Lung (tissue), 12 donors: Measurements from ENCODE around the gene KRT25. TPM values are rescaled to one million over a fixed set of nuclear protein-coding genes. Genes with fewer than 3 reads are reported as not detected.

Experiments used
- ATAC-seq: fragments of 200-7000 bp; cut with Tn5 transposase; one replicate; pipeline ENCODE4 v1.9.1; 2020; ENCODE audit warnings: moderate number of reproducible peaks; ENCODE audit not compliant: insufficient read depth, low FRiP score
- DNase-seq, 3 donors: peaks; one replicate each; pipeline ENCODE4 v3.0.0-alpha.2; 2013 to 2017
- H3K27ac ChIP-seq, 2 donors: one replicate each; pipeline ENCODE4 v1.5.1; 2013; ENCODE audit warnings: mild to moderate bottlenecking in 2 of 2, moderate library complexity in 2 of 2, control low read depth in 1 of 2, inconsistent platforms in 1 of 2, low read depth in 1 of 2, low read length in 1 of 2
- H3K27me3 ChIP-seq, 3 donors: one replicate each; pipeline ENCODE4 v1.5.1; 2013; ENCODE audit warnings: low read length in 2 of 3; ENCODE audit not compliant: control insufficient read depth in 3 of 3, insufficient read depth in 3 of 3
- H3K36me3 ChIP-seq, 4 donors: one replicate each; pipeline ENCODE4 v1.5.1; 2013; ENCODE audit warnings: low read length in 4 of 4, mild to moderate bottlenecking in 1 of 4, moderate library complexity in 1 of 4; ENCODE audit not compliant: control insufficient read depth in 4 of 4, insufficient read depth in 4 of 4
- H3K4me1 ChIP-seq, 5 donors: one replicate each; pipeline ENCODE4 v1.5.1; 2013; ENCODE audit warnings: low read length in 5 of 5, mild to moderate bottlenecking in 2 of 5, moderate library complexity in 1 of 5; ENCODE audit not compliant: control insufficient read depth in 5 of 5, insufficient read depth in 5 of 5
- H3K4me3 ChIP-seq: one replicate; pipeline ENCODE4 v1.5.1; 2013; ENCODE audit warnings: mild to moderate bottlenecking, control low read depth, moderate library complexity
- H3K9ac ChIP-seq, 2 donors: one replicate each; pipeline ENCODE4 v1.5.1; 2013; ENCODE audit warnings: low read length in 2 of 2, control low read depth in 1 of 2; ENCODE audit not compliant: insufficient read depth in 1 of 2
- H3K9me3 ChIP-seq, 4 donors: one replicate each; pipeline ENCODE4 v1.5.1; 2013; ENCODE audit warnings: low read length in 3 of 4, mild to moderate bottlenecking in 1 of 4, moderate library complexity in 1 of 4; ENCODE audit not compliant: control insufficient read depth in 4 of 4, insufficient read depth in 3 of 4
- WGBS, 2 donors: extraction: QIAGEN DNeasy Blood & Tissue Kit; methylation state at CpG; one replicate each; pipeline ENCODE4 v1.1.7; 2013; 5-methylcytosine and 5-hydroxymethylcytosine counted together
- polyA plus RNA-seq, 2 donors: library from polyadenylated mRNA; stranded (reverse); fragments of 200-250 nt; gene quantifications; one replicate each; pipeline ENCODE4 v1.2.1, GENCODE V29; 2013
- total RNA-seq, 2 donors: library from RNA; depleted of rRNA in 1 of 2; stranded (reverse); fragments of >200 nt in 1 of 2; gene quantifications; one replicate each; pipeline ENCODE4 v1.2.1, GENCODE V29; 2014 to 2021
- TF ChIP-seq, protein P1 (sequence below): IDR thresholded peaks from 2 replicates; pipeline ENCODE4 v1.5.1; 2012; ENCODE audit warnings: mild to moderate bottlenecking; ENCODE audit errors: control extremely low read depth, extremely low read depth
- donor health status: control.
- donor health status: control.
- donor health status: Bipolar disorder and iron deficiency.
- donor health status: healthy.
- donor health status: DM: yes; HTN: yes; CAD: no.

The KRT25 gene
- total and polyA plus RNA-seq, 4 donors, result not detected

- peaks cover 0 to 3% (median 2%) of the 10 kb centered on the region in 3 donors for H3K27me3 ChIP-seq
- H3K4me1 ChIP-seq, result peaks cover 0 to 12% (median 5%) of the 10 kb centered on the region in 5 donors
- no peak overlapping the region for H3K9ac ChIP-seq
- TF ChIP-seq, protein P1, sequence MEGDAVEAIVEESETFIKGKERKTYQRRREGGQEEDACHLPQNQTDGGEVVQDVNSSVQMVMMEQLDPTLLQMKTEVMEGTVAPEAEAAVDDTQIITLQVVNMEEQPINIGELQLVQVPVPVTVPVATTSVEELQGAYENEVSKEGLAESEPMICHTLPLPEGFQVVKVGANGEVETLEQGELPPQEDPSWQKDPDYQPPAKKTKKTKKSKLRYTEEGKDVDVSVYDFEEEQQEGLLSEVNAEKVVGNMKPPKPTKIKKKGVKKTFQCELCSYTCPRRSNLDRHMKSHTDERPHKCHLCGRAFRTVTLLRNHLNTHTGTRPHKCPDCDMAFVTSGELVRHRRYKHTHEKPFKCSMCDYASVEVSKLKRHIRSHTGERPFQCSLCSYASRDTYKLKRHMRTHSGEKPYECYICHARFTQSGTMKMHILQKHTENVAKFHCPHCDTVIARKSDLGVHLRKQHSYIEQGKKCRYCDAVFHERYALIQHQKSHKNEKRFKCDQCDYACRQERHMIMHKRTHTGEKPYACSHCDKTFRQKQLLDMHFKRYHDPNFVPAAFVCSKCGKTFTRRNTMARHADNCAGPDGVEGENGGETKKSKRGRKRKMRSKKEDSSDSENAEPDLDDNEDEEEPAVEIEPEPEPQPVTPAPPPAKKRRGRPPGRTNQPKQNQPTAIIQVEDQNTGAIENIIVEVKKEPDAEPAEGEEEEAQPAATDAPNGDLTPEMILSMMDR, result no peak
- WGBS, 2 donors, result 77 to 88% methylated on average over 3 of the region's 3 CpGs
- DNase-seq (peak in 1 of 3 donors; percentile 24), ATAC-seq (no peak)
- no peaks in the 10 kb centered on the region for H3K36me3 ChIP-seq
- H3K4me3 ChIP-seq, result no peak overlapping the region
- no peak overlapping the region for H3K27ac ChIP-seq
- no peaks in the 10 kb centered on the region for H3K9me3 ChIP-seq
Measured at GRCh38 chr17:40702271-40702670, 52.9 kb downstream of the KRT25 start.

DNA sequence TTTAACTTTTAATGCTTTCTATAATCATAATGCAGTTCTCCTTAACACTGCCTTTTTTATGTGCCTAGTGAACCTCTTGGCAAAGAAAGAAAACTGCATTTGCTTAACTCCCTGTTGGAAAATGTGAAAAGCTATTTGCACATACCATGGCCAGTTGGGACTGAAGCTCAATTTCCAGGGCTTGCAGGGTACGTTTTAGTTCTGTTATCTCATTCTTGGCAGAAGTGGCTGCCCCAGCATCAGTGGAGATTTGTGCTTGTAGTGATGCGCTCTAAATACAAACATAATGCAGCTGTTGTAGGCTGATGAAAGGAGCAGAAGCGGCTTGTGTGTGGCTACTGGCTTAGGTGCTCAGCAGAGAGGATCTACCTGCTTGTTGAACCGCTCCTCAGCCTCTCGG is 55.3 kb downstream of the KRT25 start:
- DNase-seq (peak; percentile 17 to 68 (median 44)), ATAC-seq (no peak)
- Histone ChIP-seq H3K9ac (no peak overlapping the region), H3K36me3 (no peaks in the 10 kb centered on the region), H3K9me3 (no peaks in the 10 kb centered on the region), H3K27me3 (peaks cover 0 to 3% (median 2%) of the 10 kb centered on the region in 3 donors), H3K4me3 (no peak overlapping the region), H3K4me1 (peaks cover 0 to 15% (median 9%) of the 10 kb centered on the region in 5 donors), H3K27ac (no peak overlapping the region)
- 59 to 73% methylated on average over 5 of the region's 5 CpGs for WGBS, 2 donors
- TF ChIP-seq, protein P1, result no peak

GRCh38 chr17:40699371-40699770 is 55.8 kb downstream of the KRT25 start:
- no peak for ATAC-seq
- WGBS, 2 donors, result 65 to 76% methylated on average over 9 of the region's 9 CpGs
- H3K27me3 ChIP-seq, result peaks cover 0 to 3% (median 0%) of the 10 kb centered on the region in 3 donors
- H3K9me3 ChIP-seq, result no peaks in the 10 kb centered on the region
- no peak overlapping the region for H3K27ac ChIP-seq
- H3K4me1 ChIP-seq, result peaks cover 0 to 15% (median 9%) of the 10 kb centered on the region in 5 donors
- TF ChIP-seq, protein P1, result no peak
- H3K4me3 ChIP-seq, result no peak overlapping the region
- no peak overlapping the region for H3K9ac ChIP-seq
- H3K36me3 ChIP-seq, result no peaks in the 10 kb centered on the region
- DNase-seq, result peak in 1 of 3 donors; percentile 17

Other genes starting within 250 kb of the KRT25 start
- 1 to 10 TPM; 1.8 to 4.0 TPM for gene CCR7, start 189.9 kb downstream of the KRT25 start, total RNA-seq
- gene CCR7, start 189.9 kb downstream of the KRT25 start, polyA plus RNA-seq, result 1 to 10 TPM; 2.1 to 5.9 TPM
- gene SMARCE1, start 107.5 kb downstream of the KRT25 start, total RNA-seq, result 100 to 1,000 TPM in 1 of 2 donors, 10 to 100 TPM in 1; 76.4 to 137 TPM
- gene SMARCE1, start 107.5 kb downstream of the KRT25 start, polyA plus RNA-seq, result 10 to 100 TPM; 55.2 to 58.1 TPM
- gene KRT222, start 90.2 kb downstream of the KRT25 start, total RNA-seq, result under 1 TPM in 1 of 2 donors, not detected in 1; 0.18 TPM
- under 1 TPM; 0.10 to 0.26 TPM for gene KRT222, start 90.2 kb downstream of the KRT25 start, polyA plus RNA-seq
- gene KRT24, start 51.6 kb downstream of the KRT25 start, total RNA-seq, result not detected
- under 1 TPM; 0.05 to 0.08 TPM for gene KRT24, start 51.6 kb downstream of the KRT25 start, polyA plus RNA-seq
- gene KRT26, start 16.9 kb upstream of the KRT25 start, total RNA-seq, result not detected
- not detected for gene KRT26, start 16.9 kb upstream of the KRT25 start, polyA plus RNA-seq
- gene KRT27, start 27.2 kb upstream of the KRT25 start, total RNA-seq, result under 1 TPM; 0.14 to 0.71 TPM
- 1 to 10 TPM in 1 of 2 donors, under 1 TPM in 1; 0.39 to 1.5 TPM for gene KRT27, start 27.2 kb upstream of the KRT25 start, polyA plus RNA-seq
- gene KRT28, start 44.6 kb upstream of the KRT25 start, total RNA-seq, result not detected
- gene KRT28, start 44.6 kb upstream of the KRT25 start, polyA plus RNA-seq, result not detected
- 10 to 100 TPM in 1 of 2 donors, 1 to 10 TPM in 1; 4.6 to 34.7 TPM for gene KRT10, start 67.3 kb upstream of the KRT25 start, total RNA-seq
- gene KRT10, start 67.3 kb upstream of the KRT25 start, polyA plus RNA-seq, result 10 to 100 TPM; 21.0 to 60.6 TPM
- gene KRT12, start 111.9 kb upstream of the KRT25 start, total RNA-seq, result not detected
- gene KRT12, start 111.9 kb upstream of the KRT25 start, polyA plus RNA-seq, result not detected
- under 1 TPM in 1 of 2 donors, not detected in 1; 0.31 TPM for gene KRT20, start 129.9 kb upstream of the KRT25 start, total RNA-seq
- gene KRT20, start 129.9 kb upstream of the KRT25 start, polyA plus RNA-seq, result under 1 TPM in 1 of 2 donors, not detected in 1; 0.24 TPM
- 1 to 10 TPM; 1.3 to 2.0 TPM for gene KRT23, start 182.3 kb upstream of the KRT25 start, total RNA-seq
- 1 to 10 TPM; 1.9 to 9.4 TPM for gene KRT23, start 182.3 kb upstream of the KRT25 start, polyA plus RNA-seq
- gene KRT39, start 211.6 kb upstream of the KRT25 start, total RNA-seq, result not detected
- not detected for gene KRT39, start 211.6 kb upstream of the KRT25 start, polyA plus RNA-seq
- gene KRT40, start 229.0 kb upstream of the KRT25 start, total RNA-seq, result not detected
- under 1 TPM; 0.09 to 0.31 TPM for gene KRT40, start 229.0 kb upstream of the KRT25 start, polyA plus RNA-seq
- gene KRTAP3-3, start 238.8 kb upstream of the KRT25 start, total RNA-seq, result not detected
- not detected for gene KRTAP3-3, start 238.8 kb upstream of the KRT25 start, polyA plus RNA-seq
- gene KRTAP3-2, start 244.6 kb upstream of the KRT25 start, total RNA-seq, result not detected
- under 1 TPM in 1 of 2 donors, not detected in 1; 0.94 TPM for gene KRTAP3-2, start 244.6 kb upstream of the KRT25 start, polyA plus RNA-seq